ENCODE measurements around the gene GPC5. TPM values are rescaled to one million over a fixed set of nuclear protein-coding genes. Genes with fewer than 3 reads are reported as not detected.

The GPC5 gene
- total RNA-seq, 1 experiment from 2014 or later: 0.21 TPM

GRCh38 chr13:91836553-91836952 lies 438.1 kb downstream of the GPC5 start:
- intact Hi-C loops (cut with micrococcal nuclease; ENCODE audit: unreplicated experiment): no loop called here
- Histone ChIP-seq H3K4me1 (ENCODE audit: insufficient read depth, low read length, poor library complexity, severe bottlenecking) (no peaks in the 10 kb centered on the region), H3K27ac (ENCODE audit: low read depth, low read length, poor library complexity, severe bottlenecking) (no peak overlapping the region), H3K27me3 (replicated peaks; ENCODE audit: insufficient read depth, low read depth, low read length, poor library complexity) (no peaks in the 10 kb centered on the region), H3K9me3 (ENCODE audit: low read depth, low read length, poor library complexity, severe bottlenecking) (no peaks in the 10 kb centered on the region), H3K4me3 (ENCODE audit: low read depth, low read length, poor library complexity, severe bottlenecking) (no peak overlapping the region), H3K36me3 (ENCODE audit: insufficient read depth, low read length, poor library complexity, severe bottlenecking) (no peaks in the 10 kb centered on the region)
- POLR2A ChIA-PET (ENCODE audit: low non-redundant PET): no interaction called here
- CTCF ChIA-PET: no interaction called here
- TF ChIP-seq CTCF (conservative IDR thresholded peaks at IDR 0.05; ENCODE audit: low read depth, low read length) (no peak), EZH2 (IDR thresholded peaks at IDR 0.05; ENCODE audit: borderline replicate concordance, low read depth, low read length, poor library complexity, severe bottlenecking) (no peak)
- BruUV-seq (replicated peaks): no TSS peak
- DNase-seq (ENCODE audit: low spot score): no peak

GRCh38 chr13:91845612-91846011 lies 447.2 kb downstream of the GPC5 start:
- TF ChIP-seq CTCF (conservative IDR thresholded peaks at IDR 0.05; ENCODE audit: low read depth, low read length): no peak
- no peak for TF ChIP-seq EZH2 (IDR thresholded peaks at IDR 0.05; ENCODE audit: borderline replicate concordance, low read depth, low read length, poor library complexity, severe bottlenecking)
- Histone ChIP-seq H3K4me1 (ENCODE audit: insufficient read depth, low read length, poor library complexity, severe bottlenecking) (no peaks in the 10 kb centered on the region), H3K27ac (ENCODE audit: low read depth, low read length, poor library complexity, severe bottlenecking) (no peak overlapping the region), H3K36me3 (ENCODE audit: insufficient read depth, low read length, poor library complexity, severe bottlenecking) (no peaks in the 10 kb centered on the region), H3K27me3 (replicated peaks; ENCODE audit: insufficient read depth, low read depth, low read length, poor library complexity) (peaks cover 3% of the 10 kb centered on the region), H3K4me3 (ENCODE audit: low read depth, low read length, poor library complexity, severe bottlenecking) (no peak overlapping the region), H3K9me3 (ENCODE audit: low read depth, low read length, poor library complexity, severe bottlenecking) (no peaks in the 10 kb centered on the region)
- CTCF ChIA-PET: no interaction called here
- no TSS peak for BruUV-seq (replicated peaks)
- intact Hi-C loops (cut with micrococcal nuclease; ENCODE audit: unreplicated experiment): no loop called here
- no peak for DNase-seq (ENCODE audit: low spot score)
- POLR2A ChIA-PET (ENCODE audit: low non-redundant PET): no interaction called here

GRCh38 chr13:91863699-91864098 lies 465.3 kb downstream of the GPC5 start:
- Histone ChIP-seq H3K36me3 (ENCODE audit: insufficient read depth, low read length, poor library complexity, severe bottlenecking) (no peaks in the 10 kb centered on the region), H3K4me3 (ENCODE audit: low read depth, low read length, poor library complexity, severe bottlenecking) (no peak overlapping the region), H3K4me1 (ENCODE audit: insufficient read depth, low read length, poor library complexity, severe bottlenecking) (no peaks in the 10 kb centered on the region), H3K27me3 (replicated peaks; ENCODE audit: insufficient read depth, low read depth, low read length, poor library complexity) (no peaks in the 10 kb centered on the region), H3K27ac (ENCODE audit: low read depth, low read length, poor library complexity, severe bottlenecking) (no peak overlapping the region), H3K9me3 (ENCODE audit: low read depth, low read length, poor library complexity, severe bottlenecking) (no peaks in the 10 kb centered on the region)
- intact Hi-C loops (cut with micrococcal nuclease; ENCODE audit: unreplicated experiment): no loop called here
- no TSS peak for BruUV-seq (replicated peaks)
- no peak for TF ChIP-seq EZH2 (IDR thresholded peaks at IDR 0.05; ENCODE audit: borderline replicate concordance, low read depth, low read length, poor library complexity, severe bottlenecking)
- no peak for TF ChIP-seq CTCF (conservative IDR thresholded peaks at IDR 0.05; ENCODE audit: low read depth, low read length)
- no peak for DNase-seq (ENCODE audit: low spot score)
- POLR2A ChIA-PET (ENCODE audit: low non-redundant PET): no interaction called here
- CTCF ChIA-PET: no interaction called here

Data from A673 (cell line).